Activated naive CD8-positive, alpha-beta T cell treated with anti-CD3 and anti-CD28 coated beads for 36 hours (primary cell): ENCODE measurements around the gene RTN3. TPM values are rescaled to one million over a fixed set of nuclear protein-coding genes. Genes with fewer than 3 reads are reported as not detected.
"Not testable (repeated sequence)": the region's sequence is repeated elsewhere in the genome, so short reads cannot be mapped to it uniquely, and the experiment has no call there.

Experiments used
- DNase-seq: peaks from one replicate; pipeline ENCODE4 v3.0.0; 2021
- H3K27ac Mint-ChIP-seq: one replicate; pipeline ENCODE4 v1.8.0; 2022; ENCODE audit warnings: mild to moderate bottlenecking, moderate library complexity, mixed read lengths
- H3K27me3 Mint-ChIP-seq: one replicate; pipeline ENCODE4 v1.8.0; 2022; ENCODE audit warnings: mild to moderate bottlenecking, mixed read lengths
- H3K36me3 Mint-ChIP-seq: one replicate; pipeline ENCODE4 v1.8.0; 2021; ENCODE audit warnings: mild to moderate bottlenecking, mixed read lengths
- H3K4me1 Mint-ChIP-seq: one replicate; pipeline ENCODE4 v1.8.0; 2021; ENCODE audit warnings: mixed read lengths
- H3K4me3 Mint-ChIP-seq: one replicate; pipeline ENCODE4 v1.8.0; 2022; ENCODE audit warnings: mild to moderate bottlenecking, moderate library complexity, mixed read lengths
- H3K9me3 Mint-ChIP-seq: one replicate; pipeline ENCODE4 v1.8.0; 2022; ENCODE audit warnings: mixed read lengths
- total RNA-seq, 2 experiments: library from RNA; stranded (reverse); gene quantifications; one replicate each; pipeline ENCODE4 v1.2.3, GENCODE V29; 2021

RTN3 gene
- total RNA-seq, 2 experiments from 2014 or later: 30.4 to 33.5 TPM

DNA sequence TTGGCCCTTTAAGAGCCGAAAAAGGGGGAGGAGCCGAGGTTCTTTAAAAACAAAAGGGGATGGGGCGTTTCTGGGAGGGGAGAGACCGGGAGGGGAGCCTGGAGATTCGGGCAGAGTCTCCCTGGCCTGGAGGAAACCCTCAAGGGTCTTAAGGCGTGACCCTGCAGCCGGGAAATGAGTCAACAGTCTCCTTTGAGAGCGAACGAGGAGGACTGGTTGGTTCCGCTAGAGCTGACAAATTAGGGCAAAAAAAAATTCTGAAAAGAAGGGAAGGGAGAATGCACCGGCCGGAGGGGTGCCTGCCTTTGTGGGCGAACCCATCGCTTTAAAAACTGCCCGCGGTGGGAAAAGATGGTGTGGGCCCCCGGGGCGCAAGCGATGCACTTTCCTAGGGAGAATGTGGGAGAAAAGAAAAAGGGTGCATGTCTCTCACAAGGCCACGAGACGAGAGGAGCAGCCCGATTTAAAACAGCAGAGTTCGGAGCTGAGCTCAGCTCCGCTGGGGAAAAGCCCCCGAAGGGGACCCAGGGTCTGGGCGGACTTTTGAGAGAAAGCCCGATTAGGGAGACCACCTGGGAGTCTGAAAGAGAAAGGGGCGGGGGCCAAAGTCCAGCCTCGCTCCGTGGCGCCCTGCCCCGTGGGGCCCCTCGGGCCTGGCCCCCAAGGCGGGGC lies 86.4 kb downstream of the RTN3 start:
- H3K4me1 Mint-ChIP-seq: peaks cover 22% of the 10 kb centered on the region
- H3K27me3 Mint-ChIP-seq: peaks cover 14% of the 10 kb centered on the region
- peak overlapping the region; percentile 89 for H3K4me3 Mint-ChIP-seq
- H3K27ac Mint-ChIP-seq: peak overlapping the region; percentile 82
- no peaks in the 10 kb centered on the region for H3K9me3 Mint-ChIP-seq
- no peaks in the 10 kb centered on the region for H3K36me3 Mint-ChIP-seq
- peak; percentile 18 for DNase-seq

DNA sequence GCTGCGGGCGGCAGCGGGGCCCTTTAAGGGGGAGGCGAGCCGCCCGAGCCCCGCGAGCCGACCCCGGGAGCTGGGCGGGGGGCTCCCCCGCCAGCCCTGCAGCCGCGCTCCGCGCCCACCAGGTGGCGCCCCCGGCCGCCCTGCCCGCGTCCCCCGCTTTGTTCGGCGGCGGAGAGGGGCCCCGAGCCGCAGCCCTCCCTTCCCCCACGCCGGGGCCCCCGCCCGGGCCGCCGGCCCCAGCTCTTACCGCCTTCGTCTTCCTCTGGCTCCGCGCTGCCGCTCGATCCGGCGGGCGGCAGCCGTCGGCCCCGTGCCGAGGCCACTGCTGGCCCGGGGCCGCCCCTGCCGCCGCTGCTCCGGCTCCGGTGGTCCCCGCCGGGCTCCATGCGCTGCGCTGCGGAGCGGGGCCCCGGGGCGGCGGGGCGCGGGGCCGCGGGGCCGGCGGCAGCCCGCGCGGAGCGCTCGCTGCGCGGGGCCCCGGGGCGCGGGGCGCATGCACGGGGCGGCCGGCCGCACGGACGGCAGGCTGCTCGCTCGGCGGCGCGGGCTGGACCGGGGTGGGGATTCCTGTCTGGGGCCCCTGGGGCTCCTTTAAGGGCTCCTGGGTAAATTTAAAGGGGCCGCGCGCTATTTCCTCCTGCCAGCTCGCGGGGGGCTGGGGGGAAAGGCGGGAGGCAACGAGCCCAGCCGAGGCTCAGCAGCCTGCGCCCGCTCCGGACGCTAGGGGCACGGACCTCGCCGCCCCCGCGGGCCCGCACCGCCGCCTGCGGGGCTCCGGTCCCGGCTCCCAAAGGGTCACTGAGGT lies 87.1 kb downstream of the RTN3 start, which contains the start of gene ZFTA:
TSS of gene ZFTA (minus strand) at position 539 of the 805 bp plus-strand sequence. CDS start at position 386, 153 bp downstream.
- Mint-ChIP-seq H3K27me3 (peaks cover 14% of the 10 kb centered on the region), H3K4me3 (peak within 1 kb of the TSS; percentile 89), H3K4me1 (peaks cover 22% of the 10 kb centered on the region), H3K9me3 (no peaks in the 10 kb centered on the region), H3K36me3 (no peaks in the 10 kb centered on the region), H3K27ac (peak within 1 kb of the TSS; percentile 82)
- peak; percentile 79 for DNase-seq

DNA sequence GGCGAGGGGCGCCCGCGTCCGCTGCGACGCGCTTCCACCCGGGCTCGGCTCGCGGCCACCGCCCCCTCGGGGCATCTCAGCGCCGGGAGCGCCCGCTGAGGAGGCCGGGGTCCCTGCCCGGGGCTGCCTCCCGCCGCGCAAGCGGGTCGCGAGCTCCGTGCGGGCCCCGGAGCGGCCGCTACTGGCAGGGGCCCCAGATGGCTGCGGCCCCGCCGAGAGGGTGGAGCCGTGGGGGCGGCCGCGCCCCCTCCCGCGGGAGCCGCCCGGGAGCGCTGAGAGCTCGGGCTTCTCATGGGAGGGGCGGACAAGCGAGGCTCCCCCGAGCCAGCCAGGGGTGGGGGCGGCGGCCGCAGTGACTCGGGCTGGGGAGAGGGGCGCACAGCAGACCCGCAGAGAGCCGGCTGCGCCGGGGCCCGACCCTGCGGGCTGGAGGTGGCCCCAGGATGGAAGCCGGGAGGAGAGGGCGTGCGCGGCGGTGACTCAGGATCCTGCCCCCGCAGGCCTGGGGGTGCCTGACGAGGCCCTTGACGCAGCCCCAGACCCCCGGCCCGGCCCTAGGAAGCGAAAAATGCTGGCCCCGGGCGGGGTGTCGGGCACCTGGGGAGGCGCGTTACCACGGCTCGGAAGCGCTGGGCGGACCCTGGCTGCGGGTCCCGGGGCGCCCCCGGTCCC lies 87.9 kb downstream of the RTN3 start:
- Mint-ChIP-seq H3K4me1 (peaks cover 22% of the 10 kb centered on the region), H3K27me3 (peaks cover 14% of the 10 kb centered on the region), H3K27ac (no peak overlapping the region), H3K36me3 (no peaks in the 10 kb centered on the region), H3K4me3 (peak overlapping the region; percentile 50), H3K9me3 (no peaks in the 10 kb centered on the region)
- peak; percentile 61 for DNase-seq

DNA sequence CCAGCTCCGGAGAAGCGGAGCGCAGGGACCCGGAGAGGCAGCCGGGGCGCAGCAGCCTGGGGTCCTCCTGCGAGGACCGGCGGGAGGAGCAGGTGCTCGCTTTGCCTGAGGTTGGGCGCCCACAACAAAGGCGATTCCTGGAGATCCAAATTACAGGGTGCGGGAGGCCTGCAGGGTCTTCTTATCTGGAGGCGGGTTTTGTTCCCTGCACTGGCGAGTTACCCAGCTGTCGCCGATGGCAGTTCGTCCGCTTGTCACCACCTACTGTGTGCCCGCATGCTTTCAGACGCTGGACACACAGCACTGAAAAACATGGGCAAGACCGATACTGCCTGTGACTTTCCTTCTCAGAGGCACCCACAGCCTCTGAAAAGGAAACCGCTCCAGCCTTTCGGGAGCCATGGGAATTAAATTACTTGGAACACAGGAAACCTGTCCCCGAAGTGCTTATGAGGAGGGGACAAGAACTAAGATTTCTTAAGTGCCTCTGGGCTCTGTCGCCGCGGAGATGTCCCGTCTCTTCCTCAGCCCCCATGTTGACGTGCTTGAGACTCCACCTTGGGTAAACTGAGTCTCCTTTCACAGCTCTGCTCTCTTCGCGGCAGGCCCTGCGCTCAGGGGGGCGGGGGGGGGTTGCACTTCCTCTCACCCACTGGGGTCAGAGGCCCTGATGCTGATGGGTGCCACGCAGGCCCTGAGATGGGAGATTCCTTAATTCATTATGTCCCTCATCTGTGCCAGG lies 88.6 kb downstream of the RTN3 start:
- DNase-seq: no peak
- Mint-ChIP-seq H3K36me3 (no peaks in the 10 kb centered on the region), H3K27ac (no peak overlapping the region), H3K9me3 (no peaks in the 10 kb centered on the region), H3K4me1 (peaks cover 22% of the 10 kb centered on the region), H3K4me3 (peak overlapping the region; percentile 53), H3K27me3 (peaks cover 14% of the 10 kb centered on the region)

DNA sequence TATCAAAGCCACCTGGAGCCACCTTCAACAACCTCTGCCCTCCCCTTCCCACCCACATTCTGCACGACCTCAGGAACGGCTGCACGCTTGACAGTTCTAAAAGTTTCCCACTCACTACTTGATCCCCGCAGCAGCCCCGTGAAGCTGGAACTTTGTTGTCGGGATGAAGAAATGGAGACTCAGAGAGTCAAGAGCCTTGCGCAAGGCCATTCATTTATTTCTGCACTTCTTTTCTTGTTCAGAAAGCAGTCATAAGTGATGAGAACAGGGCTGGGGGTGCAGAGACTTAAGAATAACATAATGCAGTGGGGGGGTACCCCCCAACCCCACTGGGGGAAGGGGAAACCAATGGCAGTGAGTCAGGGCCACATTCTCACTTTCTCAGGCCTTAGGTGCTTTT lies 89.5 kb downstream of the RTN3 start:
- Mint-ChIP-seq H3K9me3 (no peaks in the 10 kb centered on the region), H3K27me3 (peaks cover 14% of the 10 kb centered on the region), H3K27ac (no peak overlapping the region), H3K4me3 (no peak overlapping the region), H3K4me1 (peaks cover 22% of the 10 kb centered on the region), H3K36me3 (no peaks in the 10 kb centered on the region)
- no peak for DNase-seq

DNA sequence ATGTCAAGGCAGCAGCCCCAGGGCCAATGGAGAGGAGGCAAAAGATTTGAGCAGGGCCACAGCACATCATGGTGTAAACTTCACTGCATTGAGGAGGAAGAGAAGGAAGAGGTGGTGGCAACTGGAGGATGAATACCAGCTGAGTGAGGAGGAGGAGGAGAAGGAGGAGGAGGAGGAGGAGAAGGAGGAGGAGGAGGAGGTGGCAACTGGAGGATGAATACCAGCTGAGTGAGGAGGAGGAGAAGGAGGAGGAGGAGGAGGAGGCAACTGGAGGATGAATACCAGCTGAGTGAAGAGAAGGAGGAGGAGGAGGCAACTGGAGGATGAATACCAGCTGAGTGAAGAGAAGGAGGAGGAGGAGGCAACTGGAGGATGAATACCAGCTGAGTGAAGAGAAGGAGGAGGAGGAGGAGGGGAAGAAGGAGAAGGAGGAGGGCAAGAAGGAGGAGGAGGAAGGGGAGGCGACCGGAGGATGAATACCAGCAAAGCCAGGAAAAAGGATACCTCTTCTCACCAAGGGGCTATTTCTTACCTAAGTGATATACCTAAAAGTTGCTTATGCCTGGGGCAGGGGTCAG lies 90.5 kb downstream of the RTN3 start:
- Mint-ChIP-seq H3K4me1 (peaks cover 20% of the 10 kb centered on the region), H3K27me3 (peaks cover 14% of the 10 kb centered on the region)
- not testable (repeated sequence) for DNase-seq, H3K9me3 Mint-ChIP-seq, H3K27ac Mint-ChIP-seq, H3K4me3 Mint-ChIP-seq, H3K36me3 Mint-ChIP-seq

DNA sequence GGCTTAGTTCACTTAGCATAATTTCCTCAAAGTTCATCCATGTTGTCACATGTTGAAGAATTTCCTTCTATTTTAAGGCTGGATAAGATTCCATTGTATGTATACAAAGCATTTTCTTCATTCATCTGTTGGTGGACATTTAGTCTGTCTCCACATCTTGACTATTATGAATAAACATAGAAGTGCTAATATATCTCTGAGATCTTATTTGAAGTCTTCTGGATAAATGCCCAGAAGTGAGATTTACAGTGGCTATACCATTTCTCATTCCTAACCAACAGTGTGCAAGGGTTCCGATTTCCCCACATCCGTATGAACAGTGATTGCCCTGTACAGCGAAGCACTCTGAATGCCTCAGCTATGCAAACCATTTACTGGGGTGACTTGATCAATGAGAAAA lies 93.9 kb downstream of the RTN3 start:
- no peak overlapping the region for H3K4me3 Mint-ChIP-seq
- peaks cover 11% of the 10 kb centered on the region for H3K27me3 Mint-ChIP-seq
- DNase-seq: no peak
- no peaks in the 10 kb centered on the region for H3K36me3 Mint-ChIP-seq
- H3K9me3 Mint-ChIP-seq: no peaks in the 10 kb centered on the region
- H3K27ac Mint-ChIP-seq: no peak overlapping the region
- peaks cover 9% of the 10 kb centered on the region for H3K4me1 Mint-ChIP-seq

DNA sequence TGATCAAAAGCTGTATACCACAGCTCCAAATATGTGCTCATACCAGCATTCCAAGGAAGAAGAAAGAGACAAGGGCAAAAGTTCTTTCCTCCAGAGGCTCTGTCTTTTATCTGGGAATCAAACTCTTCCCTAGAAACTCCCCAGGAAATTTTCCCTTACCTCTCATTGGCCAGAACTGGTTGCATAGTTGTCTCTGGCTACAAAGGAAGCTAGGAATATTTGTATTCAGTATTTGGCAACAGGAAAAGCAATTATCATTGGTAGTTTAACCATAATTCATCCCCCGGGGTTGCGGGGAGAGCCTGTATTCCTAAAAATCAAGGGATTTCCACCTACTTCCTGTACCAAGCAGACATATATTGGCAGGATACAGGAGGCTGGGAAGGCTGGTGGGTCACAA lies 97.7 kb downstream of the RTN3 start:
- DNase-seq: no peak
- no peak overlapping the region for H3K27ac Mint-ChIP-seq
- no peaks in the 10 kb centered on the region for H3K9me3 Mint-ChIP-seq
- no peak overlapping the region for H3K4me3 Mint-ChIP-seq
- no peaks in the 10 kb centered on the region for H3K36me3 Mint-ChIP-seq
- H3K27me3 Mint-ChIP-seq: no peaks in the 10 kb centered on the region
- no peaks in the 10 kb centered on the region for H3K4me1 Mint-ChIP-seq

DNA sequence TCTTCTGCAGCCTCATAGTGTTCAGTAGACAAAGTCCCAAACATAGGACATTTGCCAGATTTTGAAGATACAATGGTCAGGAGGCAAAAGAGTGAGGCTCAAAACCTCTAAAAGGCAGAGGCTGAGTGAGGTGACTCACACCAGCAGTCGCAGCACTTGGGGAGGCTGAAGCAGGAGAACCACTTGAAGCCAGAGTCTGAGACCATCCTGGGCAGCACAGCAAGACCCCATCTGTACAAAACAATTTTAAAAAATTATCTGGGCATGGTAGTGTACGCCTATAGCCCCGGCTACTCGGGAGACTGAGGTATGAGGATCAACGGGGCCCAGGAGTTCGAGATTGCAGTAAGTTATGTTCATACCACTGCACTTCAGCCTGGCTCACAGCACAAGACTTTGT lies 101.4 kb downstream of the RTN3 start:
- Mint-ChIP-seq H3K36me3 (no peaks in the 10 kb centered on the region), H3K9me3 (no peaks in the 10 kb centered on the region), H3K4me3 (no peak overlapping the region), H3K4me1 (peaks cover 7% of the 10 kb centered on the region), H3K27me3 (no peaks in the 10 kb centered on the region), H3K27ac (no peak overlapping the region)
- DNase-seq: no peak

DNA sequence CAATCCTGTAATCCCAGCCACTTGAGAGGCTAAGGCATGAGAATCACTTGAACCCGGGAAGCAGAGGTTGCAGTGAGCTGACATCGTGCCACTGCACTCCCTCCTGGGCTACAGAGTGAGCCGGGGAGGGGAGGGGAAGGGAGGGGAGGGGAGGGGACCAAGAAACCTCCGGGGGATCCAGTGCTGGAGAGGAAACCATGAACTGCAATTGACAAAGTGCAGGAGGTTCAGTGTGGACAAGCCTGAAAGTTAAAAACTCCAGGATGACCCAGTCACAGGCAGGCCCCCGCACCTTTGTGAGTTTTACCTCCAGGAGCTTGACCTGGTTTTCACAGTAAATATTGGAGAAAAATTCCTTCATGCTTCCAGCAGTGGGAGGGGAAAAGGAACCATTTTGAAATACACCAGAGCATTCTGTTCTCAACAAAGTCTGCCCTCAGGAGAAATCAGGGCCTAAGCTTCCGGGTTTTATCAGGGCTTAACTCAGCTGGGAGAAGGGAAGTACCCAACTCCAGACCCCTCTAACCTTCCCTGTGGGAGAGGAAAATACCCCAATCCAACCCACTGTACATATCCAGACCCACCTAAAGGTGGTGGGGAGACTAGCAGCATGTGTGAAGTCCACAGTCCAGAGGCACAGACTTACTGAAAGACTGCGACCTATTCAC lies 102.8 kb downstream of the RTN3 start:
- Mint-ChIP-seq H3K4me3 (no peak overlapping the region), H3K36me3 (no peaks in the 10 kb centered on the region), H3K27ac (no peak overlapping the region), H3K27me3 (no peaks in the 10 kb centered on the region), H3K9me3 (no peaks in the 10 kb centered on the region), H3K4me1 (peaks cover 7% of the 10 kb centered on the region)
- DNase-seq: no peak

DNA sequence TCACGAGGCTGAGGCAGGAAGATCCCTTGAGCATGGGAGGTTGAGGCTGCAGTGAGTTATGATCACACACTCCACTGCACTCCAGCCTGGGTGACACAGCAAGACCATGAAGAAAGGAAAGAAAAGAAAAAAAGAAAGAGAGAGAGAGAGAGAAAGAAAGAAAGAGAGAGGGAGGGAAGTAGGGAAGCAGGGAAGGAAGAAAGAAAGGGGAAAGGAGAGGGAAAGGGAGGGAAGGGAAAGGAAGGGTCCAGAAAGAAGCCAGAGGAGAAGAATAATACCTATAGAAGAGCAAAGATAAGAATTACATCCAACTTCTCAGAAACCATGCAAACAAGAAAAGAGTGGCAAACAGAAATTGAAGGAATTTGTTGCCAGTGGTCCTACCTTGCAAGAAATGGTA lies 104.5 kb downstream of the RTN3 start:
- no peaks in the 10 kb centered on the region for H3K27me3 Mint-ChIP-seq
- no peak overlapping the region for H3K4me3 Mint-ChIP-seq
- no peaks in the 10 kb centered on the region for H3K36me3 Mint-ChIP-seq
- no peak overlapping the region for H3K27ac Mint-ChIP-seq
- no peak for DNase-seq
- H3K9me3 Mint-ChIP-seq: peaks cover 6% of the 10 kb centered on the region
- H3K4me1 Mint-ChIP-seq: peaks cover 7% of the 10 kb centered on the region

DNA sequence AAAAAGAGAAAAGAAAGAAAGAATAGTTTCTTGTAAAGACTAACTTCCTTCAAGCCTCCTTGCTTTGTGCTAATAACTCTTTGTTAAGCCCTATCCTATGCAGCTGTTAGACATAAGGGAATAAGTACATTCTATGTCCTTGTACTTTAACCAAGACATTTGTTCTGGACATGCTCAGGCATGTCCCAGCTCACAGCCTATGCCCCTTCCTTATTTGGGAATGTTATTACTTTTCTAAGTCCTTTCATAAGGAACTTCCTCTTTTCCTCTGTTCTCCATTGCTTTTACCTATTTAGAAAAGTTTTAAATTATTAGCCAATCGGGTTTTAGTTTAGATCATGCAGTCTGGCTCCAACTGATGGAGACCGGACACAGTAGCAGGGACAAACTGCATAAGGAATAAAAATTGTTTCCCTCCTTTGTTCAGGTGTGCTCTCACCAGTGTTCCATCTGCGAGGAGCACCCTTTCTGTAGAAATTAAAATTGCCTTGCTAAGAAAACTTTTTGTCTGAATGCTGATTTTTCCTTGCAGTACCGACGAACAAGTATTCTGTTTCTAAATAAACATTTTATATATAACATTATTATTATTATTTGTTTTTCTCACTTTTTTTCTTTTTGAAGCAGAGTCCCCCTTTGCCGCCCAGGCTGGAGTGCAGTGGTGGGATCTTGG lies 110.3 kb downstream of the RTN3 start:
- no peak overlapping the region for H3K27ac Mint-ChIP-seq
- peaks cover 19% of the 10 kb centered on the region for H3K9me3 Mint-ChIP-seq
- H3K36me3 Mint-ChIP-seq: peaks cover 3% of the 10 kb centered on the region
- no peaks in the 10 kb centered on the region for H3K27me3 Mint-ChIP-seq
- H3K4me3 Mint-ChIP-seq: no peak overlapping the region
- H3K4me1 Mint-ChIP-seq: no peaks in the 10 kb centered on the region
- DNase-seq: no peak

DNA sequence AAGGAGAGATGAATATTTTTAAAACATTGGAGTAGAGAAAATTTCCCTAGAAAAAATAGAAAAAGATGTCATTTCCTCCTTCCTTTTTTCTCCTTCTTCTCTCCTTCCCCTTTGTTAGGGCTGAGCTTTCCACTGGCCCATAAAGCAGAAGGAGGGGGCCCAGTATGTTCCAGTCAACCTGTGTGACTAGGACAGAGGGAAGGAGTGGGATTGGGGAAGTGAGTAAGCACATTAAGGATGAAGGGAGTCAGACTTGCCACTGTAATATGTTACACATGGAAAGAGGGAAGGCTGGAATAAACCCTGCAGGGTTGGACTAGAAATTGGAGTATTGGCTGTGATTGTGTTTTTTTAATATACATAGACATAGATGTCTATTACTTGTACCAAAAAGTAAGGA lies 111.9 kb downstream of the RTN3 start:
- Mint-ChIP-seq H3K4me3 (no peak overlapping the region), H3K27me3 (peaks cover under 1% of the 10 kb centered on the region), H3K9me3 (peaks cover 19% of the 10 kb centered on the region), H3K4me1 (no peaks in the 10 kb centered on the region), H3K36me3 (peaks cover 3% of the 10 kb centered on the region), H3K27ac (no peak overlapping the region)
- DNase-seq: no peak

DNA sequence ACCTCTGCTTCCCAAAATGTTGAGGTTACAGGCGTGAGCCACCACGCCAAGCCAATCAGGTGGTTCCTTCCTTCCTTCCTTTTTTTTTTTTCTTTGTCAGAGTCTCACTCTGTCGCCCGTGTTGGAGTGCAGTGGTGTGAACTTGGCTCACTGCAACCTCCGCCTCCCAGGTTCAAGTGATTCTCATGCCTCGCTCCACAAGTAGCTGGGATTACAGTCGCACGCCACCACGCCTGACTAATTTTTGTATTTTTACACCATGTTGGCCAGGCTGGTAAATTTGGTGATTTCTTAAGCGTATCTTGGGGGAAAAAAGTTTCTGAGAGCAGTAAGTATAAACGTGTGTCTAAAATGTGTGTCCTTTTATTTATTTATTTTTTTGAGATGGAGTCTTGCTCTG lies 113.8 kb downstream of the RTN3 start:
- Mint-ChIP-seq H3K9me3 (peaks cover 19% of the 10 kb centered on the region), H3K4me3 (no peak overlapping the region), H3K27me3 (peaks cover 4% of the 10 kb centered on the region), H3K27ac (no peak overlapping the region), H3K4me1 (no peaks in the 10 kb centered on the region), H3K36me3 (peaks cover 3% of the 10 kb centered on the region)
- no peak for DNase-seq
